Hepatocyte (in vitro differentiated cells): ENCODE measurements around the gene PRKRIP1. TPM values are rescaled to one million over a fixed set of nuclear protein-coding genes. Genes with fewer than 3 reads are reported as not detected.

Experiments
- DNase-seq: peaks from one replicate; pipeline ENCODE4 v3.0.0-alpha.2; 2016; ENCODE audit warnings: low spot score
- H2AFZ ChIP-seq: fragments of 200-600 bp; sonication (generic); 2 replicates; pipeline ENCODE4 v1.6.0; 2016; ENCODE audit warnings: antibody characterized with exemption, mild to moderate bottlenecking
- H3K27ac ChIP-seq: fragments of 200-600 bp; sonication (generic); 2 replicates; pipeline ENCODE4 v1.5.1; 2016; ENCODE audit warnings: mild to moderate bottlenecking
- H3K27me3 ChIP-seq: fragments of 200-600 bp; sonication (generic); 2 replicates; pipeline ENCODE4 v1.6.1; 2016
- H3K36me3 ChIP-seq: fragments of 200-600 bp; sonication (generic); replicated peaks from 2 replicates; pipeline ENCODE4 v1.5.1; 2016; ENCODE audit warnings: low read depth; ENCODE audit not compliant: insufficient read depth
- H3K4me1 ChIP-seq: fragments of 200-600 bp; sonication (generic); 2 replicates; pipeline ENCODE4 v1.5.1; 2016; ENCODE audit warnings: mild to moderate bottlenecking, moderate library complexity; ENCODE audit not compliant: insufficient read depth
- H3K4me2 ChIP-seq: fragments of 200-600 bp; sonication (generic); 2 replicates; pipeline ENCODE4 v1.6.0; 2016
- H3K4me3 ChIP-seq: fragments of 200-600 bp; sonication (generic); 2 replicates; pipeline ENCODE4 v1.5.1; 2016; ENCODE audit warnings: mild to moderate bottlenecking
- H3K79me2 ChIP-seq: fragments of 200-600 bp; sonication (generic); 2 replicates; pipeline ENCODE4 v1.6.0; 2017; ENCODE audit warnings: mild to moderate bottlenecking
- H3K9me2 ChIP-seq: fragments of 200-600 bp; sonication (generic); replicated peaks from 2 replicates; pipeline ENCODE4 v1.6.0; 2017; ENCODE audit warnings: mild to moderate bottlenecking; ENCODE audit not compliant: insufficient read depth
- H3K9me3 ChIP-seq: fragments of 200-600 bp; sonication (generic); 2 replicates; pipeline ENCODE4 v1.5.1; 2016; ENCODE audit warnings: low read depth, mild to moderate bottlenecking
- H4K20me1 ChIP-seq: fragments of 200-600 bp; sonication (generic); 2 replicates; pipeline ENCODE4 v1.6.0; 2016; ENCODE audit warnings: mild to moderate bottlenecking; ENCODE audit not compliant: insufficient read depth, poor library complexity, severe bottlenecking
- EZH2 ChIP-seq: fragments of 200-600 bp; sonication (generic); IDR thresholded peaks from 2 replicates; pipeline ENCODE4 v1.6.1; 2016; ENCODE audit warnings: antibody characterized with exemption, mild to moderate bottlenecking, borderline replicate concordance
- EZH2phosphoT487 ChIP-seq: fragments of 200-600 bp; sonication (generic); IDR thresholded peaks from one replicate; pipeline ENCODE4 v1.6.1; 2018; ENCODE audit warnings: antibody characterized with exemption, mild to moderate bottlenecking, low read depth, moderate library complexity; ENCODE audit not compliant: unreplicated experiment, severe bottlenecking
- WGBS: methylation state at CpG from one replicate; pipeline ENCODE4 v1.1.6; 2016; ENCODE audit warnings: low lambda C conversion rate; ENCODE audit errors: missing lambda C conversion rate; 5-methylcytosine and 5-hydroxymethylcytosine counted together
- polyA plus RNA-seq: library from polyadenylated mRNA; unstranded; fragments of >200 nt; fragmentation: Nextera tagmentation; extraction: Ambion mirVana; gene quantifications from 2 replicates; pipeline ENCODE4 v1.2.1, GENCODE V29; 2016
- total RNA-seq: library from RNA; depleted of rRNA; stranded (reverse); fragments of >200 nt; gene quantifications from 2 replicates; pipeline ENCODE4 v1.2.3, GENCODE V29; 2014
- TF ChIP-seq, protein P1 (sequence below): fragments of 200-600 bp; sonication (generic); IDR thresholded peaks from 2 replicates; pipeline ENCODE4 v1.5.1; 2016; ENCODE audit warnings: antibody characterized with exemption, mild to moderate bottlenecking; ENCODE audit not compliant: poor library complexity

Gene PRKRIP1
- total and polyA plus RNA-seq, 2 experiments from 2014 or later = 33.8 to 44.6 TPM

DNA sequence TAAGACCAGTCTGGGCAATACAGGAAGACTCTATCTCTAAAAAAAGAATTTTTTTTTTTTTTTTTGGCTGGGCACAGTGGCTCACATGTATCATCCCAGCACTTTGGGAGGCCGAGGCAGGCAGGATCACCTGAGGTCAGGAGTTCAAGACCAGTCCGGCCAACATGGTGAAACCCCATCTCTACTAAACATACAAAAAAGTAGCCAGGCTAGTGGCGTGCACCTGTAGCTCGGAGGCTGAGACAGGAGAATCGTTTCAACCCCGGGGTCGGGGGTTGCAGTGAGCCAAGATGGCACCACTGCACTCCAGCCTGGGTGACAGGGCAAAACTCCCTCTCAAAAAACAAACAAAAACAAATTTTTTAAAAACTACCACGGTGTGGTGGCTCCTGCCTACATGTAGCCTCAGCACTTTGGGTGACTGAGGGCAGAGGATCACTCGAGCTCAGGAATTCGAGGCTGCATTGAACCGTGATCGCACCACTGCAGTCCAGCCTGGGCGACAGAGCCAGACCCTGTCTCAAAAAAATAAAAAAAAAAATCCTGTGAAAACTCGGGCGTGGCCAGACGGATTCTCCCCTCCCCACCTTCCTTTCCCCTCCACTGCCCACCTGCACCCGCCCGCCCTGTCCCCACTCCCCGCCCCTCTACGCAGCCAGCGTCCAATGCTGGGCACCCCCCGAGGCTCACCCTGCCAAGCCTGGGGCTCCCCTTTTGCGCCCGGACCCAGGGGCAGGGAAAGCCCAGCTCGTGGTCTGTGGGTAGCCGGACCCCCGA lies 36.5 kb downstream of the PRKRIP1 start:
- TF ChIP-seq EZH2 (no peak), EZH2phosphoT487 (no peak)
- TF ChIP-seq, protein P1, sequence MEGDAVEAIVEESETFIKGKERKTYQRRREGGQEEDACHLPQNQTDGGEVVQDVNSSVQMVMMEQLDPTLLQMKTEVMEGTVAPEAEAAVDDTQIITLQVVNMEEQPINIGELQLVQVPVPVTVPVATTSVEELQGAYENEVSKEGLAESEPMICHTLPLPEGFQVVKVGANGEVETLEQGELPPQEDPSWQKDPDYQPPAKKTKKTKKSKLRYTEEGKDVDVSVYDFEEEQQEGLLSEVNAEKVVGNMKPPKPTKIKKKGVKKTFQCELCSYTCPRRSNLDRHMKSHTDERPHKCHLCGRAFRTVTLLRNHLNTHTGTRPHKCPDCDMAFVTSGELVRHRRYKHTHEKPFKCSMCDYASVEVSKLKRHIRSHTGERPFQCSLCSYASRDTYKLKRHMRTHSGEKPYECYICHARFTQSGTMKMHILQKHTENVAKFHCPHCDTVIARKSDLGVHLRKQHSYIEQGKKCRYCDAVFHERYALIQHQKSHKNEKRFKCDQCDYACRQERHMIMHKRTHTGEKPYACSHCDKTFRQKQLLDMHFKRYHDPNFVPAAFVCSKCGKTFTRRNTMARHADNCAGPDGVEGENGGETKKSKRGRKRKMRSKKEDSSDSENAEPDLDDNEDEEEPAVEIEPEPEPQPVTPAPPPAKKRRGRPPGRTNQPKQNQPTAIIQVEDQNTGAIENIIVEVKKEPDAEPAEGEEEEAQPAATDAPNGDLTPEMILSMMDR = no peak
- WGBS = 26% methylated on average over 18 of the region's 27 CpGs
- H3K79me2 ChIP-seq = peaks cover 9% of the 10 kb centered on the region
- peaks cover 6% of the 10 kb centered on the region for H3K4me1 ChIP-seq
- DNase-seq = no peak
- H3K27ac ChIP-seq = peak overlapping the region; percentile 75
- H3K27me3 ChIP-seq = no peaks in the 10 kb centered on the region
- no peaks in the 10 kb centered on the region for H4K20me1 ChIP-seq
- no peaks in the 10 kb centered on the region for H3K36me3 ChIP-seq
- peak overlapping the region; percentile 98 for H3K4me2 ChIP-seq
- H3K9me3 ChIP-seq = no peaks in the 10 kb centered on the region
- peak overlapping the region; percentile 98 for H3K4me3 ChIP-seq
- H2AFZ ChIP-seq = peak overlapping the region; percentile 87
- no peaks in the 10 kb centered on the region for H3K9me2 ChIP-seq

- Histone ChIP-seq H3K4me2 (peak within 1 kb of the TSS; percentile 98), H3K36me3 (no peaks in the 10 kb centered on the region), H2AFZ (peak within 1 kb of the TSS; percentile 96), H3K9me2 (no peaks in the 10 kb centered on the region), H4K20me1 (no peaks in the 10 kb centered on the region), H3K9me3 (no peaks in the 10 kb centered on the region), H3K4me1 (peaks cover 6% of the 10 kb centered on the region), H3K27me3 (no peaks in the 10 kb centered on the region), H3K79me2 (peaks cover 9% of the 10 kb centered on the region), H3K27ac (peak within 1 kb of the TSS; percentile 75), H3K4me3 (peak within 1 kb of the TSS; percentile 98)
- peak; percentile 93 for DNase-seq
- TF ChIP-seq, protein P1 = no peak
- no peak for TF ChIP-seq EZH2phosphoT487
- under 1% methylated on average over 14 of the region's 90 CpGs for WGBS
These were observed 37.3 kb downstream of the PRKRIP1 start, which contains the start of gene ORAI2 for GRCh38 chr7:102433219-102434038. TSS of gene ORAI2 (plus strand) at chr7:102433575. CDS start at chr7:102438957, 5,382 bp downstream.

GRCh38 chr7:102434039-102434486 lies 37.9 kb downstream of the PRKRIP1 start:
- DNase-seq = no peak
- peak overlapping the region; percentile 96 for H2AFZ ChIP-seq
- H3K9me2 ChIP-seq = no peaks in the 10 kb centered on the region
- H3K4me3 ChIP-seq = peak overlapping the region; percentile 98
- no peaks in the 10 kb centered on the region for H3K9me3 ChIP-seq
- peak overlapping the region; percentile 98 for H3K4me2 ChIP-seq
- H4K20me1 ChIP-seq = no peaks in the 10 kb centered on the region
- H3K27ac ChIP-seq = peak overlapping the region; percentile 48
- H3K4me1 ChIP-seq = peaks cover 6% of the 10 kb centered on the region
- H3K79me2 ChIP-seq = peaks cover 9% of the 10 kb centered on the region
- no peaks in the 10 kb centered on the region for H3K36me3 ChIP-seq
- H3K27me3 ChIP-seq = no peaks in the 10 kb centered on the region
- WGBS = 47% methylated on average over 9 of the region's 9 CpGs
- TF ChIP-seq EZH2 (no peak), EZH2phosphoT487 (no peak)
- TF ChIP-seq, protein P1 = no peak
